Pulmonary artery endothelial cell (primary cell): ENCODE results near the gene FGF9. TPM values are rescaled to one million over a fixed set of nuclear protein-coding genes. Genes with fewer than 3 reads are reported as not detected.

Experiments used
- total RNA-seq: library from RNA; depleted of rRNA; stranded (reverse); fragments of >200 nt; gene quantifications from 2 replicates; pipeline ENCODE4 v1.2.3, GENCODE V29; 2014

FGF9 gene
- total RNA-seq, 1 donor from 2014 or later = not detected

Other genes starting within 250 kb of the FGF9 start
- gene ZDHHC20, start 211.8 kb upstream of the FGF9 start, total RNA-seq = 75.3 and 113 TPM in 2 replicates
- gene MICU2, start 66.9 kb upstream of the FGF9 start, total RNA-seq = 42.1 and 50.3 TPM in 2 replicates